GM23248 (cell line): ENCODE results near the gene PPP1R12A. TPM values are rescaled to one million over a fixed set of nuclear protein-coding genes. Genes with fewer than 3 reads are reported as not detected.

Experiments used
- DNase-seq: peaks from one replicate; pipeline ENCODE4 v3.0.0-alpha.2; 2015
- H2AFZ ChIP-seq: fragments of 200-600 bp; sonication (generic); 2 replicates; pipeline ENCODE4 v1.6.1; 2016; ENCODE audit warnings: antibody characterized with exemption
- H3F3A ChIP-seq: fragments of 200-600 bp; sonication (generic); 2 replicates; pipeline ENCODE4 v1.6.1; 2016; ENCODE audit warnings: mild to moderate bottlenecking, antibody characterized with exemption, mixed run types; ENCODE audit not compliant: insufficient read depth
- H3K27ac ChIP-seq: fragments of 200-600 bp; sonication (generic); 2 replicates; pipeline ENCODE4 v1.5.1; 2016; ENCODE audit warnings: mild to moderate bottlenecking
- H3K27me3 ChIP-seq: fragments of 200-600 bp; sonication (generic); replicated peaks from 2 replicates; pipeline ENCODE4 v1.6.1; 2016; ENCODE audit warnings: mild to moderate bottlenecking; ENCODE audit not compliant: insufficient read depth
- H3K36me3 ChIP-seq: fragments of 200-600 bp; sonication (generic); 2 replicates; pipeline ENCODE4 v1.6.1; 2016; ENCODE audit warnings: low read depth, mild to moderate bottlenecking
- H3K4me1 ChIP-seq: fragments of 200-600 bp; sonication (generic); 2 replicates; pipeline ENCODE4 v1.6.1; 2016; ENCODE audit warnings: mild to moderate bottlenecking; ENCODE audit not compliant: insufficient read depth
- H3K4me2 ChIP-seq: fragments of 200-600 bp; sonication (generic); one replicate; pipeline ENCODE4 v1.6.1; 2016; ENCODE audit warnings: mild to moderate bottlenecking; ENCODE audit not compliant: unreplicated experiment
- H3K4me3 ChIP-seq: fragments of 200-600 bp; sonication (generic); 2 replicates; pipeline ENCODE4 v1.5.1; 2016; ENCODE audit warnings: mild to moderate bottlenecking
- H3K79me2 ChIP-seq: fragments of 200-600 bp; sonication (generic); 2 replicates; pipeline ENCODE4 v1.6.1; 2016; ENCODE audit warnings: mild to moderate bottlenecking; ENCODE audit not compliant: insufficient read depth
- H3K9ac ChIP-seq: fragments of 200-600 bp; sonication (generic); 2 replicates; pipeline ENCODE4 v1.6.1; 2016; ENCODE audit warnings: mild to moderate bottlenecking
- H3K9me2 ChIP-seq: fragments of 200-600 bp; sonication (generic); 2 replicates; pipeline ENCODE4 v1.6.1; 2016; ENCODE audit warnings: mixed run types, mild to moderate bottlenecking, moderate library complexity; ENCODE audit not compliant: insufficient read depth
- H3K9me3 ChIP-seq: fragments of 200-600 bp; sonication (generic); one replicate; pipeline ENCODE4 v1.6.1; 2017; ENCODE audit warnings: low read depth
- H4K20me1 ChIP-seq: fragments of 200-600 bp; sonication (generic); 2 replicates; pipeline ENCODE4 v1.6.0; 2016; ENCODE audit not compliant: insufficient read depth
- EZH2 ChIP-seq: fragments of 200-600 bp; sonication (generic); IDR thresholded peaks from 2 replicates; pipeline ENCODE4 v1.6.1; 2018; ENCODE audit warnings: antibody characterized with exemption, mild to moderate bottlenecking; ENCODE audit not compliant: insufficient read depth, poor library complexity, severe bottlenecking
- EZH2phosphoT487 ChIP-seq: fragments of 200-600 bp; sonication (generic); IDR thresholded peaks from 2 replicates; pipeline ENCODE4 v1.6.1; 2018; ENCODE audit warnings: antibody characterized with exemption, moderate library complexity, mild to moderate bottlenecking, low read depth; ENCODE audit not compliant: insufficient read depth
- WGBS, 2 experiments: methylation state at CpG; one replicate each; pipeline ENCODE4 v1.1.6; 2015 to 2017; ENCODE audit warnings: low lambda C conversion rate in 2 of 2, low coverage in 1 of 2; ENCODE audit errors: missing lambda C conversion rate in 2 of 2; 5-methylcytosine and 5-hydroxymethylcytosine counted together
- in situ Hi-C: fragments of 300-500 bp; cut with MboI; formaldehyde crosslinking; loops from 2 replicates; pipeline ENCODE4 v1.15.0; 2020
- polyA plus RNA-seq: library from polyadenylated mRNA; unstranded; fragments of >200 nt; fragmentation: Nextera tagmentation; extraction: Ambion mirVana; gene quantifications from 2 replicates; pipeline ENCODE4 v1.2.1, GENCODE V29; 2016
- total RNA-seq: library from RNA; depleted of rRNA; stranded (reverse); fragments of >200 nt; shearing (Covaris generic); gene quantifications from 2 replicates; pipeline ENCODE4 v1.2.3, GENCODE V29; 2014

The PPP1R12A gene
- total and polyA plus RNA-seq, 2 experiments from 2014 or later: 91.1 to 144 TPM

DNA sequence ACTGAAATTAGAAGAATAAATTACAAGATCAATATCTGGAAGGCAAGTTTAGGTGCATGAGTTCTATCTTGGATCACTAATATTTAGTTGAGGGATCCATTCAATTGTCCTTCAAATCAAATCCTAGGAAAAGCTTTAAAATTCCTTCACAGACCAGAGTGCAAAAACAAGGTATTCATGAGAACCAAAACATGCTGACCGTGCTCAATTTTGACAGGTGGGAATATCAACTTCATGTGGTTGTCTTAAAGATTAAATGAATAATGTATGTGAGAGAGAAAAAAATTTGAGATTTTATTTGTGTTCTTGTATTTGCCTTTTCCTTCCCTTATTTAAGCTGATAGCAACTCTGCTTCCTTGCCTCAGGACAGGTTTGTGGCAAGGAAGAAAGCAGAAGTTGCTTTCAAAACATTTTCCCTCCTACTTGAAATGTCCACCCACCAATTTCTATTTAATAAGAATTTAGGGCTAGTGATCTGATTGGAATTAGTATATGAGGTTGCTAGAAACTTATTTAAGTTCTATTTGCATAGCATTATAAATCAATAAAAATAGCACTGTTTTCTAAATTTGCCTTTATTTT is 4.9 kb upstream of the PPP1R12A start:
- Histone ChIP-seq H3K4me1 (peaks cover 12% of the 10 kb centered on the region; the same call in 1 of the 2 replicates), H3K9ac (no peak overlapping the region), H3K9me2 (no peaks in the 10 kb centered on the region), H3K4me3 (no peak overlapping the region), H3K27me3 (no peaks in the 10 kb centered on the region), H3K36me3 (no peaks in the 10 kb centered on the region; the same call in 1 of the 2 replicates), H4K20me1 (no peaks in the 10 kb centered on the region), H3K27ac (no peak overlapping the region), H3K9me3 (no peaks in the 10 kb centered on the region), H2AFZ (no peak overlapping the region), H3K4me2 (no peak overlapping the region), H3F3A (peaks cover 9% of the 10 kb centered on the region; the same call in 1 of the 2 replicates), H3K79me2 (peaks cover 31% of the 10 kb centered on the region)
- 92 to 100% methylated on average over 1 of the region's 1 CpG for WGBS, 2 experiments
- in situ Hi-C loops: no loop called here
- DNase-seq: no peak
- no peak for TF ChIP-seq EZH2phosphoT487
- TF ChIP-seq EZH2: no peak

- DNase-seq: no peak
- WGBS, 2 experiments: 97 to 100% methylated on average over 1 of the region's 1 CpG
- Histone ChIP-seq H3K9me2 (no peaks in the 10 kb centered on the region), H3K4me2 (no peak overlapping the region), H4K20me1 (no peaks in the 10 kb centered on the region), H3K27ac (no peak overlapping the region), H2AFZ (no peak overlapping the region), H3F3A (peaks cover 11% of the 10 kb centered on the region; the same call in 1 of the 2 replicates), H3K9ac (no peak overlapping the region), H3K4me1 (peaks cover 12% of the 10 kb centered on the region; the same call in 1 of the 2 replicates), H3K79me2 (peaks cover 40% of the 10 kb centered on the region), H3K4me3 (no peak overlapping the region), H3K36me3 (no peaks in the 10 kb centered on the region; the same call in 1 of the 2 replicates), H3K27me3 (no peaks in the 10 kb centered on the region), H3K9me3 (no peaks in the 10 kb centered on the region)
- TF ChIP-seq EZH2phosphoT487 (no peak), EZH2 (no peak)
- in situ Hi-C loops: no loop called here
Measured at GRCh38 chr12:79938843-79939242, 3.9 kb upstream of the PPP1R12A start.

- no peak for TF ChIP-seq EZH2phosphoT487
- no peak for TF ChIP-seq EZH2
- 8 to 11% methylated on average over 1 of the region's 1 CpG for WGBS, 2 experiments
- in situ Hi-C loops: no loop called here
Measured at GRCh38 chr12:79936670-79937069, 1.8 kb upstream of the PPP1R12A start.

GRCh38 chr12:79935624-79936345 is 888 bp upstream of the PPP1R12A start:
- WGBS, 2 experiments: 9 to 11% methylated on average over 10 of the region's 10 CpGs
- DNase-seq: peak; percentile 51
- in situ Hi-C loops: no loop called here
- no peak for TF ChIP-seq EZH2phosphoT487
- no peak for TF ChIP-seq EZH2
- Histone ChIP-seq H3K4me2 (peak overlapping the region; percentile 94), H3K9me2 (no peaks in the 10 kb centered on the region), H4K20me1 (no peaks in the 10 kb centered on the region), H3K27me3 (no peaks in the 10 kb centered on the region), H3K4me1 (peaks cover 23% of the 10 kb centered on the region; the same call in 1 of the 2 replicates), H3K79me2 (peaks cover 71% of the 10 kb centered on the region), H3K9ac (peak overlapping the region; percentile 88), H3K36me3 (no peaks in the 10 kb centered on the region; the same call in 1 of the 2 replicates), H2AFZ (peak overlapping the region; percentile 81), H3K4me3 (peak overlapping the region; percentile 92), H3K9me3 (no peaks in the 10 kb centered on the region), H3F3A (peaks cover 31% of the 10 kb centered on the region), H3K27ac (peak overlapping the region; percentile 82)

More at GRCh38 chr12:79936670-79937069, 1.8 kb upstream of the PPP1R12A start:
- Histone ChIP-seq H3K4me3 (peak overlapping the region; percentile 92), H3K79me2 (peaks cover 62% of the 10 kb centered on the region), H3K27ac (no peak overlapping the region), H3K9me2 (no peaks in the 10 kb centered on the region), H4K20me1 (no peaks in the 10 kb centered on the region), H2AFZ (no peak overlapping the region), H3K4me2 (peak overlapping the region; percentile 94), H3K9me3 (no peaks in the 10 kb centered on the region), H3K4me1 (peaks cover 18% of the 10 kb centered on the region; the same call in 1 of the 2 replicates), H3K9ac (peak overlapping the region; percentile 88), H3K36me3 (no peaks in the 10 kb centered on the region; the same call in 1 of the 2 replicates), H3F3A (peaks cover 31% of the 10 kb centered on the region), H3K27me3 (no peaks in the 10 kb centered on the region)
- DNase-seq: no peak
